T-cell (primary cell): ENCODE results near the gene PDHX. TPM values are rescaled to one million over a fixed set of nuclear protein-coding genes. Genes with fewer than 3 reads are reported as not detected.

Experiments
- ATAC-seq, 4 experiments: fragments of 200-7000 bp in 3 of 4; fragments of 150-1000 bp in 1 of 4; cut with Tn5 transposase; replicated peaks in 1 of 4; 1 replicate in 3 of 4; 2 replicates in 1 of 4; pipeline ENCODE4 v1.10.0; 2021; ENCODE audit warnings: moderate library complexity in 3 of 4, mild to moderate bottlenecking in 2 of 4, moderate number of reproducible peaks in 1 of 4
- CTCF ChIA-PET, 2 donors: fragments of 300-600 bp; sonication (Branson Sonifier 250); formaldehyde crosslinking; loops; one replicate each; lab custom pipeline; 2022; ENCODE audit warnings: antibody characterized with exemption in 2 of 2; lab: Charles Lee
- POLR2A ChIA-PET, 2 donors: fragments of 300-600 bp; sonication (Branson Sonifier 250); formaldehyde crosslinking; loops; one replicate each; lab custom pipeline; 2022; ENCODE audit warnings: antibody characterized with exemption in 2 of 2; lab: Charles Lee
- DNase-seq, 35 experiments: peaks; one replicate each; pipeline versions ENCODE4 v3.0.0 to v3.0.0-alpha.2; 2013 to 2023
- H3K27ac ChIP-seq: one replicate; pipeline ENCODE4 v1.5.1; 2013; ENCODE audit warnings: low read length
- H3K27me3 ChIP-seq, 2 experiments: replicated peaks in 1 of 2; 1 replicate in 1 of 2; 2 replicates in 1 of 2; pipeline versions ENCODE4 v1.6.1 to v1.7.0; 2013; ENCODE audit warnings: low read length in 1 of 2, mixed read lengths in 1 of 2; ENCODE audit not compliant: control insufficient read depth in 2 of 2, insufficient read depth in 2 of 2; ENCODE audit errors: extremely low read depth in 1 of 2
- H3K36me3 ChIP-seq, 2 donors: 1 replicate in 1 of 2; 2 replicates in 1 of 2; pipeline versions ENCODE4 v1.6.1 to v1.7.0; 2013; ENCODE audit warnings: low read length in 1 of 2; ENCODE audit not compliant: control insufficient read depth in 2 of 2, insufficient read depth in 1 of 2; ENCODE audit errors: extremely low read depth in 1 of 2
- H3K4me1 ChIP-seq, 2 experiments: 1 replicate in 1 of 2; 2 replicates in 1 of 2; pipeline versions ENCODE4 v1.6.1 to v1.7.0; 2013; ENCODE audit warnings: low read length in 2 of 2, mixed read lengths in 1 of 2; ENCODE audit not compliant: insufficient read depth in 2 of 2, control insufficient read depth in 1 of 2; ENCODE audit errors: extremely low read depth in 1 of 2
- H3K4me3 ChIP-seq, 2 donors: 1 replicate in 1 of 2; 2 replicates in 1 of 2; pipeline versions ENCODE4 v1.5.1 to v1.7.0; 2013; ENCODE audit warnings: mild to moderate bottlenecking in 2 of 2, low read length in 1 of 2, moderate library complexity in 1 of 2; ENCODE audit not compliant: control insufficient read depth in 1 of 2; ENCODE audit errors: extremely low read depth in 1 of 2
- H3K9me3 ChIP-seq: 2 replicates; pipeline ENCODE4 v1.7.0; 2013
- H3K27ac Mint-ChIP-seq, 2 donors: one replicate each; pipeline ENCODE4 v1.8.0; 2020 to 2021; ENCODE audit warnings: mild to moderate bottlenecking in 2 of 2, mixed read lengths in 2 of 2
- H3K27me3 Mint-ChIP-seq, 2 donors: one replicate each; pipeline ENCODE4 v1.8.0; 2021 to 2022; ENCODE audit warnings: mixed read lengths in 2 of 2
- H3K36me3 Mint-ChIP-seq: one replicate; pipeline ENCODE4 v1.8.0; 2021; ENCODE audit warnings: mixed read lengths
- H3K4me1 Mint-ChIP-seq, 3 donors: one replicate each; pipeline ENCODE4 v1.8.0; 2020 to 2022; ENCODE audit warnings: mixed read lengths in 3 of 3, mild to moderate bottlenecking in 1 of 3
- H3K4me3 Mint-ChIP-seq, 3 donors: one replicate each; pipeline ENCODE4 v1.8.0; 2020 to 2022; ENCODE audit warnings: mild to moderate bottlenecking in 3 of 3, mixed read lengths in 3 of 3, moderate library complexity in 3 of 3
- H3K9me3 Mint-ChIP-seq, 3 donors: one replicate each; pipeline ENCODE4 v1.8.0; 2020 to 2022; ENCODE audit warnings: mixed read lengths in 3 of 3
- WGBS: methylation state at CpG from one replicate; pipeline ENCODE4 v1.1.5; 2013; ENCODE audit warnings: missing lambda C conversion rate; ENCODE audit not compliant: insufficient coverage; 5-methylcytosine and 5-hydroxymethylcytosine counted together
- total RNA-seq, 35 experiments: library from RNA in 6 of 35; stranded (reverse) in 6 of 35; fragments of 120-200 nt in 1 of 35; gene quantifications; one replicate each; pipeline versions ENCODE4 v1.2.1 to v1.2.4 and lab custom pipeline; 2013 to 2026

Gene PDHX
- total RNA-seq, 5 donors from 2014 or later (not counting 1 experiment from before 2014, with no cell fraction given) = 21.7 to 36.4 (median 26.1) TPM

- peaks cover 28 to 30% (median 29%) of the 10 kb centered on the region in 3 donors for H3K4me1 Mint-ChIP-seq
- H3K27ac Mint-ChIP-seq = no peak overlapping the region
- no peak overlapping the region for H3K27ac ChIP-seq
- ChIA-PET CTCF (no interaction called here), POLR2A (interaction anchor here in 1 of 2 donors (0.6 kb wide), 1 partner anchor 26 kb away, joined by 3 read pairs; no protein-coding TSS in a partner anchor)
- no peak overlapping the region for H3K4me3 Mint-ChIP-seq
- no peaks in the 10 kb centered on the region for H3K27me3 Mint-ChIP-seq
- no peaks in the 10 kb centered on the region for H3K27me3 ChIP-seq
- no peak for ATAC-seq
- H3K4me1 ChIP-seq = peaks cover 0 to 2% of the 10 kb centered on the region in 2 experiments
- no CpG with 5 or more reads among the region's 1 CpG for WGBS
- H3K4me3 ChIP-seq = no peak overlapping the region
- H3K9me3 Mint-ChIP-seq = no peaks in the 10 kb centered on the region
- DNase-seq = no peak
- H3K36me3 Mint-ChIP-seq = peaks cover 45% of the 10 kb centered on the region
- H3K36me3 ChIP-seq = no peaks in the 10 kb centered on the region
- H3K9me3 ChIP-seq = no peaks in the 10 kb centered on the region
Observed at GRCh38 chr11:34938611-34939010, 22.2 kb downstream of the PDHX start.

DNA sequence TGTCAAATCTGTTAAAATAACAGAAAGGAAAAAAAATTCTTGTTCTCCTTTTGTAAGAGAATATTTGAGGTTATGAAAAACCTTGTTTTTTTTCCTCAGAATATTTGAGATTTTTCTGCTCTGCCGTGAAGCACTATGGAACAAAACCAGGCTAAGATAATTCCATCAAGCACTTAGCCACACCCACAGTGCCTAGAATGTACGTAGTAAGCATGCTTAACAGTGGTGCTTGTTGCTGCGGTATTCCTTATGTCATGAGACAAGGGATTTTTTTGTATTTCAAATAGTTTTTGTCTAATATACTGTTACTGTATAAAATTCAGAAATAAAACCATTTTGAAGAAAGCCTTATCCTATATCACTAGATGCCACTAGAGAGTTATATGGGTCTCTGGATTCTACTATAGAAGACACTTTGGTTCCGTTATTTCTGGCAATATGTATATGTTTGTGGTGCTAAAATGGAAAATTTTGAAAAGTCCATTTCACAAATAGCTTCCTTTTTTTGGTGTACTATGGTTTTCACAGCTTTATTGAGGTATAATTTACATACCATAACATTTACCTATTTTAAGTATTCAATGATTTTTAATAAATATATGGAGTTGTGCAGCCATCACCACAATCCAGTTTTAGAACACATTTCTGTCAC is 23.7 kb downstream of the PDHX start:
- Histone ChIP-seq H3K27ac (no peak overlapping the region), H3K4me3 (no peak overlapping the region), H3K9me3 (no peaks in the 10 kb centered on the region), H3K4me1 (peaks cover 0 to 2% of the 10 kb centered on the region in 2 experiments), H3K27me3 (no peaks in the 10 kb centered on the region), H3K36me3 (no peaks in the 10 kb centered on the region)
- Mint-ChIP-seq H3K9me3 (peaks cover 0 to 5% (median 3%) of the 10 kb centered on the region in 3 donors), H3K36me3 (peaks cover 49% of the 10 kb centered on the region), H3K27me3 (no peaks in the 10 kb centered on the region), H3K27ac (no peak overlapping the region), H3K4me1 (peaks cover 27 to 30% (median 28%) of the 10 kb centered on the region in 3 donors), H3K4me3 (no peak overlapping the region)
- no peak for ATAC-seq
- ChIA-PET POLR2A (no interaction called here), CTCF (interaction anchor here (0.7 to 1.9 kb wide), 3 partner anchors 15 to 824 kb away, joined by 3 to 5 read pairs (median 3); no protein-coding TSS in a partner anchor)
- WGBS = no CpG with 5 or more reads among the region's 4 CpGs
- DNase-seq = no peak

DNA sequence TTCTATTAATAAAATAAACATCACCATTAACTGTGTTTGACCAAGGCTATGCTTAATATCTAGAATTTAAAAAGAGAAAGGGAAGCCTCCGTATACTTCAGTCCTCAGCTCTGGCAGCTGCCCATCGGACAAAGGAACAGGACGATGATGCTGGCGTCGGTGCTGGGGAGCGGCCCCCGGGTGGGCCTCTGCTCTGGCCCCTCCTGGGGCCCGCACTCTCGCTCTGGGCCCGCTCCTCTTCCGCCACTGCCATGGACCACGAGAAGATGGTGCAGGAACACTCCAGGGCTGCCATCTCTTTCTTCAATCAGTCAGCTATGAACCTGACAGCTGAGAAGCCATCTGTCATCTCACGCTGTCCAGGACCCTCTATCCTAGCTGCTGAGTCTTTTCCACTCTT is 25.3 kb downstream of the PDHX start:
- Mint-ChIP-seq H3K27me3 (no peaks in the 10 kb centered on the region), H3K4me3 (no peak overlapping the region), H3K4me1 (peaks cover 15 to 27% (median 24%) of the 10 kb centered on the region in 3 donors), H3K9me3 (peaks cover 0 to 5% (median 3%) of the 10 kb centered on the region in 3 donors), H3K36me3 (peaks cover 52% of the 10 kb centered on the region), H3K27ac (no peak overlapping the region)
- Histone ChIP-seq H3K4me1 (peaks cover 0 to 2% of the 10 kb centered on the region in 2 experiments), H3K27me3 (no peaks in the 10 kb centered on the region), H3K9me3 (no peaks in the 10 kb centered on the region), H3K36me3 (no peaks in the 10 kb centered on the region), H3K4me3 (no peak overlapping the region), H3K27ac (no peak overlapping the region)
- DNase-seq = no peak
- ChIA-PET CTCF (interaction anchor here in 1 of 2 donors (1.9 to 2.2 kb wide), 2 partner anchors 15 to 17 kb away, joined by 5 to 6 read pairs; no protein-coding TSS in a partner anchor), POLR2A (interaction anchor here in 1 of 2 donors (0.8 kb wide), 1 partner anchor 210 kb away, joined by 3 read pairs; no protein-coding TSS in a partner anchor)
- WGBS = over 99% methylated on average over 11 of the region's 13 CpGs
- no peak for ATAC-seq

DNA sequence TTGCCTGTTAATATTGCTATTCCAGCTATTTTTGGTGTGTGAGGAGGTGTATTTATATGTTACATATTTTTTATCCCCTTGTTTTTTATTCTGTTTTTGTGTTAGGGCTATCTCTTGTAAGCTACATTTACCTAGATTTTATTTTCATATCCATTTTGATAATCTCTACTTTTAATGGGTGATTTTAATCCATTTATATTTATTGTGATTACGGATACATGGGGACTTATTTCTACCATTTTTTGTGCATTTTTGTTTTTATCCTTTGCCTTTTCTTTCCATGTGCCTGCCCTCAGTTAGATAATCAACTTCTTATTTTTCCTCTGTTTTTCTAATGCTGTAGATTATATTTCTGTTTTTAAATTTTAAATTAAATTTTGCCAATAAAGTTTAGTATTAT is 28.3 kb downstream of the PDHX start:
- ATAC-seq (no peak), DNase-seq (no peak)
- no peak overlapping the region for H3K27ac ChIP-seq
- H3K27ac Mint-ChIP-seq = no peak overlapping the region
- ChIA-PET POLR2A (interaction anchor here in 1 of 2 donors (0.6 kb wide), 1 partner anchor 34 kb away, joined by 3 read pairs; no protein-coding TSS in a partner anchor), CTCF (no interaction called here)
- H3K4me3 ChIP-seq = no peak overlapping the region
- peaks cover 4 to 17% (median 13%) of the 10 kb centered on the region in 3 donors for H3K4me1 Mint-ChIP-seq
- no peaks in the 10 kb centered on the region for H3K36me3 ChIP-seq
- H3K9me3 ChIP-seq = no peaks in the 10 kb centered on the region
- H3K27me3 ChIP-seq = no peaks in the 10 kb centered on the region
- no peak overlapping the region for H3K4me3 Mint-ChIP-seq
- no peaks in the 10 kb centered on the region for H3K27me3 Mint-ChIP-seq
- H3K4me1 ChIP-seq = no peaks in the 10 kb centered on the region
- no CpG with 5 or more reads among the region's 1 CpG for WGBS
- H3K36me3 Mint-ChIP-seq = peaks cover 49% of the 10 kb centered on the region
- peaks cover 0 to 5% (median 3%) of the 10 kb centered on the region in 3 donors for H3K9me3 Mint-ChIP-seq

- H3K4me1 ChIP-seq = no peaks in the 10 kb centered on the region
- H3K36me3 Mint-ChIP-seq = peaks cover 41% of the 10 kb centered on the region
- no peak for ATAC-seq
- DNase-seq = no peak
- H3K36me3 ChIP-seq = no peaks in the 10 kb centered on the region
- POLR2A ChIA-PET = no interaction called here
- H3K27me3 Mint-ChIP-seq = no peaks in the 10 kb centered on the region
- no peak overlapping the region for H3K27ac Mint-ChIP-seq
- no peaks in the 10 kb centered on the region for H3K9me3 ChIP-seq
- CTCF ChIA-PET = interaction anchor here in 1 of 2 donors (0.6 kb wide), 1 partner anchor 493 kb away, joined by 3 read pairs; no protein-coding TSS in a partner anchor
- no peaks in the 10 kb centered on the region for H3K27me3 ChIP-seq
- peaks cover 3 to 17% (median 11%) of the 10 kb centered on the region in 3 donors for H3K4me1 Mint-ChIP-seq
- no peak overlapping the region for H3K27ac ChIP-seq
- H3K4me3 ChIP-seq = no peak overlapping the region
- H3K9me3 Mint-ChIP-seq = peaks cover 0 to 5% (median 3%) of the 10 kb centered on the region in 3 donors
- no peak overlapping the region for H3K4me3 Mint-ChIP-seq
Observed at GRCh38 chr11:34948696-34949095, 32.3 kb downstream of the PDHX start.

GRCh38 chr11:34953955-34954354 is 37.5 kb downstream of the PDHX start:
- H3K27me3 ChIP-seq = no peaks in the 10 kb centered on the region
- no peak overlapping the region for H3K27ac Mint-ChIP-seq
- H3K9me3 ChIP-seq = no peaks in the 10 kb centered on the region
- ChIA-PET CTCF (interaction anchor here (0.9 to 1.0 kb wide), 2 partner anchors 8 to 9 kb away, joined by 3 to 4 read pairs; no protein-coding TSS in a partner anchor), POLR2A (interaction anchor here in 1 of 2 donors (0.6 kb wide), 2 partner anchors 62 to 86 kb away, joined by 3 read pairs; no protein-coding TSS in a partner anchor)
- no peaks in the 10 kb centered on the region for H3K4me1 ChIP-seq
- H3K36me3 Mint-ChIP-seq = peaks cover 36% of the 10 kb centered on the region
- ATAC-seq (no peak), DNase-seq (no peak)
- no peaks in the 10 kb centered on the region for H3K36me3 ChIP-seq
- H3K4me3 Mint-ChIP-seq = no peak overlapping the region
- H3K27me3 Mint-ChIP-seq = no peaks in the 10 kb centered on the region
- no peaks in the 10 kb centered on the region for H3K9me3 Mint-ChIP-seq
- H3K4me3 ChIP-seq = no peak overlapping the region
- WGBS = no CpG with 5 or more reads among the region's 1 CpG
- no peak overlapping the region for H3K27ac ChIP-seq
- H3K4me1 Mint-ChIP-seq = peaks cover 1 to 7% (median 3%) of the 10 kb centered on the region in 3 donors
